SH-SY5Y (cell line): ENCODE data around the gene ZC3H18.

Experiments
- GATA2 ChIP-seq: IDR thresholded peaks from 2 replicates; pipeline ENCODE4 v1.6.1; 2011; ENCODE audit warnings: mild to moderate bottlenecking, low read depth, low read length
- GATA3 ChIP-seq: IDR thresholded peaks from 2 replicates; pipeline ENCODE4 v1.6.1; 2011; ENCODE audit warnings: low read depth, mild to moderate bottlenecking, low read length, moderate library complexity

GRCh38 chr16:88636488-88637265 is 66.5 kb downstream of the ZC3H18 start:
- TF ChIP-seq GATA2 (no peak), GATA3 (no peak)
